22Rv1 (cell line): ENCODE data around the gene GLTP.

Experiments used
- CTCF ChIP-seq: fragments of 450-650 bp; IDR thresholded peaks from 2 replicates; pipeline ENCODE4 v1.5.1; 2017; ENCODE audit warnings: mild to moderate bottlenecking
- ZFX ChIP-seq: fragments of 450-650 bp; IDR thresholded peaks from 2 replicates; pipeline ENCODE4 v1.6.1; 2017; ENCODE audit warnings: antibody characterized with exemption, borderline replicate concordance

- TF ChIP-seq CTCF (no peak), ZFX (no peak)
Measured at GRCh38 chr12:109816870-109817269, 63.5 kb downstream of the GLTP start.
